Mesendoderm (in vitro differentiated cells): ENCODE measurements around the gene POMGNT2.

Experiments
- DNase-seq: peaks from one replicate; pipeline ENCODE4 v3.0.0; 2013
- H2AK5ac ChIP-seq: 2 replicates; pipeline ENCODE4 v1.6.1; 2013; ENCODE audit warnings: low read length, inconsistent platforms
- H2BK120ac ChIP-seq: 2 replicates; pipeline ENCODE4 v1.6.1; 2013; ENCODE audit warnings: low read depth, mild to moderate bottlenecking, low read length, moderate library complexity, mixed read lengths
- H2BK15ac ChIP-seq: replicated peaks from 2 replicates; pipeline ENCODE4 v1.6.1; 2013; ENCODE audit warnings: low read depth, mild to moderate bottlenecking, moderate library complexity
- H2BK5ac ChIP-seq: 2 replicates; pipeline ENCODE4 v1.6.1; 2013; ENCODE audit warnings: low read length, inconsistent platforms
- H3K18ac ChIP-seq: 2 replicates; pipeline ENCODE4 v1.6.1; 2013; ENCODE audit warnings: mild to moderate bottlenecking, low read length, mixed read lengths
- H3K23ac ChIP-seq: one replicate; pipeline ENCODE4 v1.6.1; 2013; ENCODE audit warnings: low read length
- H3K27ac ChIP-seq: 2 replicates; pipeline ENCODE4 v1.5.1; 2013; ENCODE audit warnings: low read depth, mild to moderate bottlenecking, inconsistent platforms, low read length, moderate library complexity
- H3K27me3 ChIP-seq: 2 replicates; pipeline ENCODE4 v1.6.1; 2013; ENCODE audit warnings: low read length, control low read depth, mild to moderate bottlenecking, inconsistent platforms; ENCODE audit not compliant: insufficient read depth, poor library complexity
- H3K36me3 ChIP-seq: 2 replicates; pipeline ENCODE4 v1.6.1; 2013; ENCODE audit warnings: low read length, inconsistent platforms; ENCODE audit not compliant: control insufficient read depth, insufficient read depth
- H3K4ac ChIP-seq: one replicate; pipeline ENCODE4 v1.6.1; 2013; ENCODE audit warnings: low read depth, mild to moderate bottlenecking, low read length, moderate library complexity
- H3K4me1 ChIP-seq: 2 replicates; pipeline ENCODE4 v1.6.1; 2013; ENCODE audit warnings: low read depth, low read length, inconsistent platforms; ENCODE audit not compliant: control insufficient read depth
- H3K4me2 ChIP-seq: 2 replicates; pipeline ENCODE4 v1.6.1; 2013; ENCODE audit warnings: low read length
- H3K4me3 ChIP-seq: 2 replicates; pipeline ENCODE4 v1.5.1; 2013; ENCODE audit warnings: mild to moderate bottlenecking, low read length
- H3K56ac ChIP-seq: one replicate; pipeline ENCODE4 v1.6.1; 2013; ENCODE audit warnings: low read length
- H3K79me1 ChIP-seq: 2 replicates; pipeline ENCODE4 v1.6.1; 2013; ENCODE audit warnings: low read length, inconsistent platforms
- H3K79me2 ChIP-seq: 2 replicates; pipeline ENCODE4 v1.6.1; 2013; ENCODE audit warnings: mild to moderate bottlenecking, low read length; ENCODE audit not compliant: control insufficient read depth, insufficient read depth
- H3K9ac ChIP-seq: 2 replicates; pipeline ENCODE4 v1.6.1; 2013; ENCODE audit warnings: low read length, inconsistent platforms
- H4K5ac ChIP-seq: one replicate; pipeline ENCODE4 v1.6.1; 2013; ENCODE audit warnings: low read length
- H4K8ac ChIP-seq: one replicate; pipeline ENCODE4 v1.6.1; 2013; ENCODE audit warnings: low read depth, mild to moderate bottlenecking, control low read depth, low read length, moderate library complexity
- WGBS: extraction: QIAGEN DNeasy Blood & Tissue Kit; methylation state at CpG from one replicate; pipeline ENCODE4 v1.1.7; 2013; ENCODE audit warnings: low lambda C conversion rate, missing lambda C conversion rate; ENCODE audit not compliant: insufficient coverage; ENCODE audit errors: extremely low coverage; 5-methylcytosine and 5-hydroxymethylcytosine counted together

Gene POMGNT2

GRCh38 chr3:43093974-43094373 lies 11.9 kb downstream of the POMGNT2 start:
- no peak overlapping the region for H3K4me2 ChIP-seq
- H4K8ac ChIP-seq = no peak overlapping the region
- no peak overlapping the region for H2BK15ac ChIP-seq
- H3K79me2 ChIP-seq = no peaks in the 10 kb centered on the region
- no peaks in the 10 kb centered on the region for H3K36me3 ChIP-seq
- H3K56ac ChIP-seq = no peak overlapping the region
- no peak for DNase-seq
- no peak overlapping the region for H4K5ac ChIP-seq
- WGBS = no CpG with 5 or more reads among the region's 2 CpGs
- no peak overlapping the region for H3K23ac ChIP-seq
- H3K9ac ChIP-seq = no peak overlapping the region
- H3K18ac ChIP-seq = no peak overlapping the region
- no peak overlapping the region for H3K27ac ChIP-seq
- H2AK5ac ChIP-seq = no peak overlapping the region
- no peak overlapping the region for H3K4ac ChIP-seq
- H3K4me3 ChIP-seq = no peak overlapping the region
- no peak overlapping the region for H2BK5ac ChIP-seq
- no peaks in the 10 kb centered on the region for H3K4me1 ChIP-seq
- no peak overlapping the region for H2BK120ac ChIP-seq
- H3K27me3 ChIP-seq = no peaks in the 10 kb centered on the region
- H3K79me1 ChIP-seq = no peaks in the 10 kb centered on the region

- Histone ChIP-seq H2AK5ac (no peak overlapping the region), H4K5ac (no peak overlapping the region), H3K27me3 (no peaks in the 10 kb centered on the region), H2BK5ac (no peak overlapping the region), H4K8ac (no peak overlapping the region), H3K56ac (no peak overlapping the region), H3K79me2 (no peaks in the 10 kb centered on the region), H3K27ac (no peak overlapping the region), H3K79me1 (no peaks in the 10 kb centered on the region), H2BK15ac (no peak overlapping the region), H3K4me2 (no peak overlapping the region), H3K9ac (no peak overlapping the region), H3K23ac (no peak overlapping the region), H3K4ac (no peak overlapping the region), H3K18ac (no peak overlapping the region), H2BK120ac (no peak overlapping the region), H3K36me3 (no peaks in the 10 kb centered on the region), H3K4me1 (no peaks in the 10 kb centered on the region), H3K4me3 (no peak overlapping the region)
- no peak for DNase-seq
- no CpG with 5 or more reads among the region's 1 CpG for WGBS
Observed at GRCh38 chr3:43093006-43093405, 12.9 kb downstream of the POMGNT2 start.

GRCh38 chr3:43091481-43091880 lies 14.4 kb downstream of the POMGNT2 start:
- Histone ChIP-seq H4K8ac (no peak overlapping the region), H2BK5ac (no peak overlapping the region), H3K9ac (no peak overlapping the region), H3K23ac (no peak overlapping the region), H3K4me1 (no peaks in the 10 kb centered on the region), H2BK15ac (no peak overlapping the region), H3K56ac (no peak overlapping the region), H3K27me3 (no peaks in the 10 kb centered on the region), H2AK5ac (no peak overlapping the region), H3K79me2 (no peaks in the 10 kb centered on the region), H3K79me1 (no peaks in the 10 kb centered on the region), H3K4ac (no peak overlapping the region), H2BK120ac (no peak overlapping the region), H3K27ac (no peak overlapping the region), H3K36me3 (no peaks in the 10 kb centered on the region), H4K5ac (no peak overlapping the region), H3K18ac (no peak overlapping the region), H3K4me3 (no peak overlapping the region), H3K4me2 (no peak overlapping the region)
- no CpG with 5 or more reads among the region's 4 CpGs for WGBS
- DNase-seq = no peak

- no peak overlapping the region for H3K9ac ChIP-seq
- no peak overlapping the region for H2AK5ac ChIP-seq
- H3K79me1 ChIP-seq = no peaks in the 10 kb centered on the region
- no peak overlapping the region for H3K4me2 ChIP-seq
- H3K4me3 ChIP-seq = no peak overlapping the region
- H2BK5ac ChIP-seq = no peak overlapping the region
- H2BK15ac ChIP-seq = no peak overlapping the region
- H3K36me3 ChIP-seq = no peaks in the 10 kb centered on the region
- no peak overlapping the region for H4K5ac ChIP-seq
- no peak overlapping the region for H3K18ac ChIP-seq
- no peak for DNase-seq
- no peaks in the 10 kb centered on the region for H3K27me3 ChIP-seq
- H4K8ac ChIP-seq = no peak overlapping the region
- no peaks in the 10 kb centered on the region for H3K79me2 ChIP-seq
- no peak overlapping the region for H3K23ac ChIP-seq
- no peak overlapping the region for H2BK120ac ChIP-seq
- H3K4me1 ChIP-seq = no peaks in the 10 kb centered on the region
- no CpG with 5 or more reads among the region's 3 CpGs for WGBS
- no peak overlapping the region for H3K27ac ChIP-seq
- no peak overlapping the region for H3K56ac ChIP-seq
- no peak overlapping the region for H3K4ac ChIP-seq
Observed at GRCh38 chr3:43090238-43090637, 15.6 kb downstream of the POMGNT2 start.

- no peak overlapping the region for H2BK5ac ChIP-seq
- H3K79me1 ChIP-seq = no peaks in the 10 kb centered on the region
- no peak overlapping the region for H3K4me2 ChIP-seq
- no peak overlapping the region for H3K23ac ChIP-seq
- no peak overlapping the region for H3K18ac ChIP-seq
- H3K4me3 ChIP-seq = no peak overlapping the region
- H3K79me2 ChIP-seq = no peaks in the 10 kb centered on the region
- no peak overlapping the region for H2BK15ac ChIP-seq
- no peak overlapping the region for H3K56ac ChIP-seq
- no peak overlapping the region for H2AK5ac ChIP-seq
- no peak overlapping the region for H3K9ac ChIP-seq
- H4K5ac ChIP-seq = no peak overlapping the region
- H3K4me1 ChIP-seq = no peaks in the 10 kb centered on the region
- DNase-seq = no peak
- WGBS = no CpG with 5 or more reads among the region's 4 CpGs
- H3K27ac ChIP-seq = no peak overlapping the region
- H3K27me3 ChIP-seq = no peaks in the 10 kb centered on the region
- no peak overlapping the region for H2BK120ac ChIP-seq
- H3K36me3 ChIP-seq = no peaks in the 10 kb centered on the region
- no peak overlapping the region for H4K8ac ChIP-seq
- no peak overlapping the region for H3K4ac ChIP-seq
Observed at GRCh38 chr3:43089081-43089480, 16.8 kb downstream of the POMGNT2 start.

- Histone ChIP-seq H3K4me1 (no peaks in the 10 kb centered on the region), H3K79me1 (no peaks in the 10 kb centered on the region), H3K27ac (no peak overlapping the region), H3K27me3 (no peaks in the 10 kb centered on the region), H2AK5ac (no peak overlapping the region), H2BK15ac (no peak overlapping the region), H3K4ac (no peak overlapping the region), H3K36me3 (no peaks in the 10 kb centered on the region), H3K4me2 (no peak overlapping the region), H4K8ac (no peak overlapping the region), H3K56ac (no peak overlapping the region), H3K79me2 (no peaks in the 10 kb centered on the region), H3K18ac (no peak overlapping the region), H4K5ac (no peak overlapping the region), H3K9ac (no peak overlapping the region), H3K4me3 (no peak overlapping the region), H2BK5ac (no peak overlapping the region), H2BK120ac (no peak overlapping the region), H3K23ac (no peak overlapping the region)
- DNase-seq = peak; percentile 37
- no CpG with 5 or more reads among the region's 5 CpGs for WGBS
Observed at GRCh38 chr3:43087249-43087776, 18.6 kb downstream of the POMGNT2 start.
